AG10803 (cell line): Measurements from ENCODE around the gene TRAPPC5.

Experiments used
- DNase-seq: peaks from one replicate; pipeline ENCODE4 v3.0.0; 2010; ENCODE audit warnings: low read depth
- H3K4me3 ChIP-seq: 2 replicates; pipeline ENCODE4 v1.5.1; 2011; ENCODE audit warnings: mild to moderate bottlenecking, low read length, control low read depth
- CTCF ChIP-seq: conservative IDR thresholded peaks from 2 replicates; pipeline ENCODE4 v1.5.1; 2011; ENCODE audit warnings: mild to moderate bottlenecking, low read length, control low read depth, inconsistent platforms

The TRAPPC5 gene

GRCh38 chr19:7670150-7670783 is 10.4 kb upstream of the TRAPPC5 start:
- H3K4me3 ChIP-seq = no peak overlapping the region
- no peak for TF ChIP-seq CTCF
- no peak for DNase-seq

- no peak overlapping the region for H3K4me3 ChIP-seq
- no peak for DNase-seq
- no peak for TF ChIP-seq CTCF
Measured at GRCh38 chr19:7670790-7671189, 9.8 kb upstream of the TRAPPC5 start.

GRCh38 chr19:7672522-7672921 is 8.1 kb upstream of the TRAPPC5 start:
- TF ChIP-seq CTCF = no peak
- DNase-seq = no peak
- H3K4me3 ChIP-seq = no peak overlapping the region

GRCh38 chr19:7674010-7675005 is 6.3 kb upstream of the TRAPPC5 start:
- DNase-seq = peak; percentile 63
- no peak overlapping the region for H3K4me3 ChIP-seq
- no peak for TF ChIP-seq CTCF

GRCh38 chr19:7676376-7676775 is 4.3 kb upstream of the TRAPPC5 start:
- no peak for DNase-seq
- no peak overlapping the region for H3K4me3 ChIP-seq
- TF ChIP-seq CTCF = no peak

GRCh38 chr19:7676854-7677253 is 3.8 kb upstream of the TRAPPC5 start, which contains the start of gene MCEMP1:
TSS of gene MCEMP1 (plus strand) at chr19:7677090. CDS start at chr19:7677121, 31 bp downstream.
- DNase-seq = no peak
- H3K4me3 ChIP-seq = no peak within 1 kb of the TSS
- TF ChIP-seq CTCF = no peak
